HG02870 (cell line): ENCODE measurements around the gene TRIM26.
A peak's percentile ranks its signal among the peaks of the same experiment; 100 is the strongest.

Experiments used
- ATAC-seq: cut with Tn5 transposase; IDR thresholded peaks from one replicate; pipeline ENCODE4 v1.9.1; 2021; ENCODE audit warnings: mild to moderate bottlenecking, moderate library complexity; ENCODE audit not compliant: unreplicated experiment

Gene TRIM26

DNA sequence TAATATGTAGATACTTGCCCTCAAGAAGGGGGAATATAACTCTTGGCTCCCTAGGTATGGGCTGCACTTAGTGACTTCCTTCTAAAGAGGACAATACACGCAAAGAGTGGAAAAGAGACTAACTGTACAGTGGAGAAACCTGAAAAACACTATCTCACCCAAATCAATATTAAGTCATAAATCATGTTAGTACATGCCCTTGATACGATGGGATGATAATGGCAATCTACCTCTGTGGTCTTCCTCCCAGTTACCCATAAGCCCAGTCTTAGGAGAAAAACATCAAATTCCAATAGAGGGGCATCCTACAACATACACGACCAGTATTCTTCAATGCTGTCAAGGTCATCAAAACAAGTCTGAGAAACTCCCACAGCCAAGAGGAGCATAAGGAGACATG, 1.3 kb downstream of the TRIM26 start:
- no peak for ATAC-seq

GRCh38 chr6:30211306-30211705, 1.9 kb downstream of the TRIM26 start:
- ATAC-seq: no peak

DNA sequence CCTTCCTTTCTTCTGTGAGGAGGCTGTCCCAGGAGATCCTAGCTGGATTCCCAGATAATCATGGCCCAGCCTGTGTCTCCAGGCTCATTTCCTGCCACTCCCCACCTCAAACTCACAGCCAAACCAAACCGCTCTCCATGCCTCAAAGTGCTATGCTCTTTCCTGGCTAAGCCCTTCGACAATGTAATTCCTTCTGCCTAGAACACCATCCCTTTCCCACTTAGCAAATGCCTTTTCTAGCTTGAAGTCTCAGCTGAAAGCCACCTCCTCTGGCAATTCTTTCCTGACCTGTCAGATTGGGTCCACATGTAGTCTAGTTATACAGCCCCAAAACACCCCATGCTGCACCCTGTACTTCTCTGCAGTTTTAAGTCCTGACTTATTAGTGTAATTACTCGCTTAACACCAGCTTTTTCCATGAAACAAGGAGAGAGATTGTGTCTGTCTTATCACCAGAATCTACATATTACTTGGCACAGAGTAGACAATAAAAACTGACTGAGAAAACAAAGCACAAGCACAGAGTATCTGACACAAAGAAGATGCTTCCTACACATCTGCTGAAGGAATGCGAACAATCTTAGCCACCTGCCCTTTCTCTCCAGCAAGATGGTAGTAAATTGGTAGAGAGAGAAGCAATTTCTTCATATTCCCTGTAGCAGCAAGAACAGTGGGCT, 5.4 kb downstream of the TRIM26 start:
- ATAC-seq: no peak

- no peak for ATAC-seq
Observed at GRCh38 chr6:30206799-30207618, 6.2 kb downstream of the TRIM26 start.

DNA sequence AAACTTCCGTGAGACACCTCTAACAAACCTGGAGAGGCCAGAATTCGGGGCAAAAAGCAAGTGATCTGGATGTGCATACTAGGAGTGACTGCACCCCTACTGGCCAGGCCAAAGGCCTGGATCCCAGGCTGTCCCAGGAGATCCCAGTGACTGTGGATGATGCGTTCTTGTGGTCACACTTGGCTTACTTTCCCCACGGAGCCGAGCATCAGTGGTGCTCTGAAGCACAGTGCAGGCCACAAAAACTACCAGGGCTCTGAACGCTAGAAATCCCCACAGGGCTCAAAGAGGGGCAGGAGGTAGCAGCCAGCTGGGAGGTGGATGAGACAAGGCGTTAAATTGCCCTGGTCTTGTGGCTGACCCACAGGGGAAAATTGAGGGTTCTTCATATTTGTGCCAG, 7.1 kb downstream of the TRIM26 start:
- ATAC-seq: no peak

- no peak for ATAC-seq
Observed at GRCh38 chr6:30204116-30204515, 9.1 kb downstream of the TRIM26 start.

- ATAC-seq: no peak
Observed at GRCh38 chr6:30202366-30202765, 10.8 kb downstream of the TRIM26 start.

- peak; percentile 49 for ATAC-seq
Observed at GRCh38 chr6:30200551-30201281, 12.5 kb downstream of the TRIM26 start.

DNA sequence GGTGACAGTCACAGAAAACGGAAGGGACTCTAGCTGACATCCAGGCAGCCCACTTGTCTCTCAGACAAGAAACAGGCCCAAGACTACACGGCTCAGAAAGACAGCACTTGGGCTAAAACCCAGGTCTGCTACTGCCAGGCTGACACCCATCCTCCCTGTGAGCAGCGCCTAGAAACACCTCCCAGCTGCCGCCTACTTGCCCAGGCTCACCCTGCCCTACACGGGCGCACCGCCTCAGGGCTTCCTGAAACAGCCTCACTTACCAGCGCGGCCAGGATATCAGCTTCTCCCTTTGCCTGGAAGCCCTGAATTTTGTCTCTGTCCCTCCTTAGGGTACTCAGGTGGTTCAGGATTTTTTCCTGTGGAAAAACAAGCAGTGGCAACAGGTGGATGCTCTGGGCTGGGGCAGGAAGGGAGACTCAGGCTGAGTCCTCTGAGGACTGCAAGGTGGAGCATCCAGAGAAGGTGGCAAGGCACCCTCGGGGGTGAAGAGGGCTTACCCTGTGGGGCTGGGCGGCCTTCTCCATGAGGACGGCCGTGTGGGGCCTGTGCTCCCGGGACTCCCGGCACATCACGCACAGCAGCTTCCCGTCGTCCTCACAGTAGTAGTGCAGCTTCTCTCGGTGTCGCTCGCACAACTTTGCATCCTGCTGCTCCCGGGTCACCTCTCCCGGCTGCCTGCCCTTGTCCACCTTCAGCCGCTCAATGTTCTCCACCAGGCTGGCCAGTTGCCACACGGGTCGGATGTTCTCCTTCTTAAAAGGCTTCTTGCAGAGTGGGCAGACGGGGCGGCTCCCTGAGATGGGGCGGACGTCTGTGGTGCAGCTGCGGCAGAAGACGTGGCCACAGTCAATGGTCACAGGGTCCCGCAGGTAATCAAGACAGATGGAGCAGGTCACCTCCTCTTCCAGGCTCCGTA, 14.8 kb downstream of the TRIM26 start:
- ATAC-seq: no peak

DNA sequence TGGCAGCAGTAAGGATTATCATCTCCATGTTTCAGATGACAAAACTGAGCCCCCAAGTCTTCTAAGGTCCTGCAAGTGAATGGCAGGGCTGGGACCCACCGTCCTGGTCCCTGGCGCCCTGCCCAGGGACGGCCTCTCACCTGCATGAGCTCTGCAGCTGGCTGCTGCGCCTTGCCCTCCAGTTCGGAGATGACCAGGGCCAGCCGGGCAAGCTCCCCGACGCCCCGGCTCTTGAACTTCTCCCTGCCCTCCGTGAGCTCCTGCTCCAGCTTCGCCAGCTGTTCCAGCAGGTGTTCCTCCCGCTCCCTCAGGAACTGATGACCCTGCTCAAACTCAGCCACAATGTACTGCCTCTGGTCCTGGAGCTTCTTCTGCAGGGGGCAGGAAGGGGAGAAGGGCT, 16.8 kb downstream of the TRIM26 start:
- ATAC-seq: no peak

DNA sequence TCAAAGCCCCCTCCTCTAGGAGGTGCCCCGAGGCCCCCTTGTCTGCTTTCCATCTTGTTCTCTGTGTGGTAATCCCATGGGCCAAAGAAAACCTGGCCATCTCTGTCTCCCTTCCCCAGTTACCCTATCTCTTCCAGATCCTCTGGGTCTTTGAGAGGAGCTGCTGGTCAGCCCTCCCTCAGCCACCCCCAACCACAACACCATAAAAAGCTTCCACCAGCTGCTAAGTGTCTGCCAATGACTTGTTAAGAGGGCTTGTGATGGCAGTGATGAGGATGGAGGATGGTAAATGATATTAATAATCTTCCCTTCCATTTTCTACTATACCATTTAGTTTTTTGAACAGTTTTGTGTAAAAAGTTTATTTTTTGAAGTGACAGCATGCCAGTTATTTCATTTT, 17.3 kb downstream of the TRIM26 start:
- no peak for ATAC-seq

DNA sequence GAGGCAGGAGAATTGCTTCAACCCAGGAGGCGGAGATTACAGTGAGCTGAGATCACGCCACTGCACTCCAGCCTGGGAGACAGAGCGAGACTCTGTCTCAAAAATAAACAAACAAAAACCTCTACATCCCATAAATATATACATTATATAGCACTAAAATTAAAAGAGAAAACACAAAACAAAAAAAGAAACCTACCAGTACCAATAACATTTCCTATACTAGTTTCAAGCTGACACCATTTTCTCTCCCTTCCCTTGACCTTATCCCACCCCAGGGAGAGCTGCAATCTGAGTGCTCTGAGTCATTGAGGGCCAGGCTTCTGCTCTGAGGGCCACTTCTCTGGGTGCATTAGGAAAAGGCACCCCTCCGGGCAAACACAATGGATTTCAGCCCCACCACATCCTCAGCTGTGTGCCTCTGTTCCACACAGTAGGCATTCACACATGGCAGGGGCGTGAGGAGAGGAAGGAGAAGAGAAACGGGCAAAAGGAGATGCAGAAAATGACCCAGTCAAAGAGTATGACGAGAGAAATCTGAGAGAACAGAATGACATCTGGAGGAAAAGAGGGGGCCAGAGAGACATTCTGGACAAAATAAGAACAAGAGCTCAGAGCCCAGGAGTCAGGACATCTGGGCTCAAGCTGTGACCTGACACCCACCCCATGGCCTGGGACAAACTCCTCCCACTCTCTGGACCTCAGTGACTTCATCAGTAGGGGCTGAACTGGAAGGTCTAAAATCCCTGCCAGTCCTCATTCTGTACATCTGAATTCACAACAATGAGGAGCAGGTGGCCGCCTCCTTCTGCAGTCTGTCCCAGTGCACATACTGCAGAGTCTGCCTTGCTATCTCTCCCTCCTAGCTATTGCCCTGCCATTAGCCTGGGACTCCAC, 18.2 kb downstream of the TRIM26 start:
- ATAC-seq: no peak

DNA sequence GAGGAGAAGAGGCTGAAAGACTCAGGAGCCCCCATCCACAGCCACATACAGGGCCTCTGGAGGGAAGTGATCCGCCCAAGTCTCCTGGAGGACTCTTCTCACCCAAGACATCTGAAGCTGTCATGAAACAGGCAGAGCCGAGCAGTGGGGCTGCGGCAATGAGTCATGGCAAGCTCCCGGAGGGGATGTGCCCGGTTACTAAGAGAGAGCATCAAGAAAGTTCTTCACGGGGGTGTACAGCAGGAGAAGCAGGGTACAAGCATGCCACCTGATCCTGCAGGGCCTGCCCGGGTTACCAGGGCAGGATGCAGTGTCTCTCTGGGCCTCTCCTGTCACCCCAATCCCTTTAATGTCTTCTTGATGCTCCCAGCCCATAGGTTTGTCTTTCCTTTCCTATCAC, 21.1 kb downstream of the TRIM26 start:
- ATAC-seq: no peak

DNA sequence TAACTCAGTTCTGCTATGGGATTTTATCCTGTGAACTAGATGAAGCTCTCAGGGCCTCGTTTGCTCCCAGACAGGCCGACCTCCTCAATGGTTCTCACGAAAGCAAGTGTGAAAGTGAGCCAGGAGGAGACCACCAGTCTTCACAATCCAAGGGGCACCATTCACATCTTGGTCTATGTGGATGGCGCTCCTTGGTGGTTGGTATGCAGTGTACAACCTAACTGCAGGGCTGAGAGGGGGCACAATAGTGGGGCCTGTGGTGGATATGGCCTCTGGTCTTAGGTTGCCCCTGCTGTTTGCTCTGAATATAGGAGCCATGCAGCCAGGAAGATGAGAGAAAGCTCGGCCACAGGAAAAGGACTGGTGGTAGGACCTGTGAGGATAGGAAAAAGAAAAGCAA, 24.7 kb downstream of the TRIM26 start:
- ATAC-seq: no peak

DNA sequence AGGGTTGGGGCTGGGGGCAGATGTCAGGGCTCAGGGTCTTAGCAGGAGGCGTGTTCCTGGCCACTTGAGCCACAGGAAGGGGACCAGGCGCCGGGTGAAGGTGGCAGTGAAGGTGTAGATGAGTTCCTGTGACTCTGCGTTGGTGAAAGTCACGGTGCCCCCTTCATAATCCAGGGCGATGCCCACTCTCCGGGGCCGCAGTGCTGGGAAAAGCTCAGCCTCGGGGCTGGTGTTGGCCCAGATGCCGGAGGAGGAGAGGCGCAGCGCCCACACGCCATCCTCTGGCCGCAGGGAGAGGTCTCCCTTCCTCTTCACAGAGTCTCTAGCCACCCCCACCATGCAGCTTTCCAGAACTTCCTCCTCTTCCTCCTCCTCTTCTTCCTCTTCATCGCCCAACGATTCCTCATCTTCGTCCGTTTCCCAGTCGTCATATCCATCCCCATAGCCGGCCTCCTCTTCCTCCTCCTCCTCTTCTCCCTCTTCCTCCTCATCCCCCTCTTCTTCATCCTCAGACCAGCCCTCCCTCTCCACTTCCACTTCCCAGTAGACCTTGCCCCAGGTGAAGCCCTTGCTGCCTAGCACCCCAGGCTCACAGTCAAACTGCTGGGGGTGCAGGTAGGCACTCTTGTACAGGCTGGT, 27.2 kb downstream of the TRIM26 start:
- ATAC-seq: no peak

DNA sequence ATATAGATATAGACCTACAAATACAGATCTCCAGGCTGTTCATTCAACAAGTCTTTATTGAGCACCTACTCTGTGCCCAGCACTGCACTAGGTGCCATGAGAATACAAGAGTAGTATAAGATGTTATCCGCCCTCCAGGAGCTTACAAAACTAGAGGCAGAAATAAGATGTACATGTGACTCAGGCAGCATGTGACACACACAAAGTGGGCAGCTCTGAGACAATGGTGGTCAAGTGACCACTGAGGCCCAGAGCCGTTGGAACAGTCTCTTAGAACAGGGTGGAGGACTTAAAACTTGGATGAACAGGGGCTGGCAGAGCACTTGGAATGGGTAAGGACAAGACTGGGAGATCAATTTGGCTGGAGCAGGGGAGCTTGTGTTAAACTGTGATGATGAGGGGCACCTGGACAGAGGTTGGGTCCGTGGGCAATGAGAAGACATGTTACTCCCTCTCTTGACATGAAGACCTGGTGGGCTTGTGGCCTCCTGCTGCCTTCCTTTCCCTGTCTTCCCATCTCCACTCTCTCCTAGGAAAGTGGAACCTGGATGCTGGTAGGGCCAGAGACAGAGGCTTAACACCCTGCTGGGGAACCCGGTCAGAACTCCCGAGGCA, 28.7 kb downstream of the TRIM26 start:
- ATAC-seq: no peak

DNA sequence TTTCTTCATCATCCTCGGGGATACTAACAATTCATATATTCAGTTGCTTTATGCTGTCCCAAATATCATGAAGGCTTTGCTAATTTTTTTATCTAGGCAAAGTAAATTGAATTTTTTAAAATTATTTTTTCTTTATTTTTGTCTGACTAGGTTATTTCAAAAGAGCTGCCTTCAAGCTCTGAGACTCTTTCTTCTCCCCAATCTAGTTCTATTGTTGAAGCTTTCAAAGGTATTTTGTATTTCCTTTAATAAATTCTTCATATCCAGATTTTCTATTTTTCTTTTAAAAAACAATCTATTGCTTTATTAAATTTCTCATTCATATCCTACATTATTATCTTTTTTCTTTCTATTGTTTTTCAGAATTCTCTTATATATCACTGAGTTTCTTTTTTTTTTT, 33.1 kb downstream of the TRIM26 start:
- ATAC-seq: no peak

DNA sequence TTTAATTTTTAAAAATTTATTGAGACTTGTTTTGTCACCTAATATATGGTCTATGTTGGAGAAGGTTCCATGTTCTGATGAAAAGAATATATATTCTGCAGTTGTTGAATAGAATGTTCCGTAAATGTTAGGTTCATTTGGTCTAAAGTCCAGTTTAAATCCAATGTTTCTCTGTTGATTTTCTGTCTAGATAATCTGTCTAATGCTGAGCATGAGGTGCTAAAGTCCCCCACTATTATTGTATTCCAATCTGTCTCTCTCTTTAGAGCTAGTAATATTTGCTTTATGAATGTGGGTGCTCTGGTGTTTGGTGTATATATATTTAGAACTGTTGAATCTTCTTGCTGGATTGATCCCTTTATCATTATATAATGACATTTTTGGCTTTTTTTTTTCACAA, 34.4 kb downstream of the TRIM26 start:
- no peak for ATAC-seq

- no peak for ATAC-seq
Observed at GRCh38 chr6:30175765-30176164, 37.4 kb downstream of the TRIM26 start.
